Neural progenitor cell (in vitro differentiated cells): ENCODE results near the gene MATK.

Experiments used
- EZH2 ChIP-seq: fragments of 200-600 bp; sonication (generic); IDR thresholded peaks from 2 replicates; pipeline ENCODE4 v1.6.1; 2017; ENCODE audit warnings: antibody characterized with exemption, mild to moderate bottlenecking, moderate library complexity
- TF ChIP-seq, protein P1 (sequence below): fragments of 200-600 bp; sonication (generic); IDR thresholded peaks from 2 replicates; pipeline ENCODE4 v1.5.1; 2017; ENCODE audit warnings: antibody characterized with exemption, mild to moderate bottlenecking

GRCh38 chr19:3823350-3823713, 37.2 kb upstream of the MATK start:
- TF ChIP-seq EZH2 = no peak
- TF ChIP-seq, protein P1, sequence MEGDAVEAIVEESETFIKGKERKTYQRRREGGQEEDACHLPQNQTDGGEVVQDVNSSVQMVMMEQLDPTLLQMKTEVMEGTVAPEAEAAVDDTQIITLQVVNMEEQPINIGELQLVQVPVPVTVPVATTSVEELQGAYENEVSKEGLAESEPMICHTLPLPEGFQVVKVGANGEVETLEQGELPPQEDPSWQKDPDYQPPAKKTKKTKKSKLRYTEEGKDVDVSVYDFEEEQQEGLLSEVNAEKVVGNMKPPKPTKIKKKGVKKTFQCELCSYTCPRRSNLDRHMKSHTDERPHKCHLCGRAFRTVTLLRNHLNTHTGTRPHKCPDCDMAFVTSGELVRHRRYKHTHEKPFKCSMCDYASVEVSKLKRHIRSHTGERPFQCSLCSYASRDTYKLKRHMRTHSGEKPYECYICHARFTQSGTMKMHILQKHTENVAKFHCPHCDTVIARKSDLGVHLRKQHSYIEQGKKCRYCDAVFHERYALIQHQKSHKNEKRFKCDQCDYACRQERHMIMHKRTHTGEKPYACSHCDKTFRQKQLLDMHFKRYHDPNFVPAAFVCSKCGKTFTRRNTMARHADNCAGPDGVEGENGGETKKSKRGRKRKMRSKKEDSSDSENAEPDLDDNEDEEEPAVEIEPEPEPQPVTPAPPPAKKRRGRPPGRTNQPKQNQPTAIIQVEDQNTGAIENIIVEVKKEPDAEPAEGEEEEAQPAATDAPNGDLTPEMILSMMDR = no peak
